Measurements from ENCODE around the gene IQCF5. TPM values are rescaled to one million over a fixed set of nuclear protein-coding genes. Genes with fewer than 3 reads are reported as not detected.

Gene IQCF5
- total and polyA plus RNA-seq, 2 of the 4 experiments (the other 2 are of a cell fraction), result not detected

DNA sequence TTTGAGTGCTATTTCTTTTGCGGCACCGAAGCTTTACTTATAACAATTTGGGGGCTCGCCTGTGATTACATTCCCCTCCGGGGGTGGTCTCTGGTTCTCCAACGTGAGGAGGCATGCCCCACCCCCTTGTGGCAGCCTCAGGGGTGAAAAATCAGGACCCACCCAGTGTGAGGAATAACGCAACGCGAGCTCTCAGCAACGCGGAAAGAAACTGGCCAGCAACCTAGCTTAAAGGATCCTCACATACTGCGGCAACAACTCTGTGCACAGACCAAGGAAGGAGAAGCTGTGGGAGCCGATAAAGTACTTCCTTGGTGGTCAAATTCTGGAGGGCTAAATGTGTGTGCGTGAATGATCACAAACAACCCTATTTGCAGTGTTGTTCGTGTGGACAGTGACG lies 22.0 kb upstream of the IQCF5 start:
- H2AK5ac ChIP-seq (ENCODE audit: low read depth, low read length), result no peak overlapping the region
- H3K4me2 ChIP-seq (ENCODE audit: low read depth, low read length), result no peak overlapping the region
- no peak overlapping the region for H2BK15ac ChIP-seq (ENCODE audit: low read depth, low read length)
- ATAC-seq (ENCODE audit: low read depth) (no peak), DNase-seq (no peak)
- no peak overlapping the region for H3K56ac ChIP-seq (ENCODE audit: extremely low read depth, insufficient read depth, low read length)
- H2AFZ ChIP-seq (replicated peaks; ENCODE audit: low read length, poor library complexity), result no peak overlapping the region
- H3K9me3 ChIP-seq (ENCODE audit: control insufficient read depth, insufficient read depth, low read length), result no peaks in the 10 kb centered on the region
- dilution Hi-C loops (cut with HindIII; ENCODE audit: low sequenced_read_pairs, unreplicated experiment), result no loop called here
- H2BK5ac ChIP-seq (ENCODE audit: low read depth, low read length, poor library complexity, severe bottlenecking), result no peak overlapping the region
- no peaks in the 10 kb centered on the region for H3K79me1 ChIP-seq (ENCODE audit: low read depth in 1 of 2, low read length in 2 of 2)
- no peak overlapping the region for H4K5ac ChIP-seq (ENCODE audit: low read depth, low read length)
- H2BK120ac ChIP-seq (ENCODE audit: low read depth, low read length), result no peak overlapping the region
- no peak overlapping the region for H3K4me3 ChIP-seq (ENCODE audit: insufficient read depth, low read depth, low read length)
- H3K14ac ChIP-seq (replicated peaks; ENCODE audit: low read depth, low read length), result no peak overlapping the region
- in situ Hi-C loops (cut with MboI; ENCODE audit: low sequenced_read_pairs), result no loop called here
- no peak overlapping the region for H4K8ac ChIP-seq (ENCODE audit: low read depth in 2 of 2, low read length in 2 of 2)
- H2BK20ac ChIP-seq (ENCODE audit: low read depth, low read length), result no peak overlapping the region
- H2AK9ac ChIP-seq (replicated peaks; ENCODE audit: low read depth, low read length, poor library complexity), result no peak overlapping the region
- intact Hi-C loops (cut with micrococcal nuclease), result no loop called here
- H3K4me1 ChIP-seq (ENCODE audit: control insufficient read depth, insufficient read depth, low read length), result no peaks in the 10 kb centered on the region
- no peak overlapping the region for H3K4ac ChIP-seq (ENCODE audit: low read depth, low read length)
- TF ChIP-seq CHD1 (IDR thresholded peaks at IDR 0.05; ENCODE audit: low read depth, low read length) (no peak), RAD21 (IDR thresholded peaks at IDR 0.05; ENCODE audit: low read length) (no peak), CEBPB (IDR thresholded peaks at IDR 0.05; ENCODE audit: low read depth, low read length) (no peak), FOS (IDR thresholded peaks at IDR 0.05; ENCODE audit: low read depth, low read length) (no peak), POLR2A (IDR thresholded peaks at IDR 0.05; ENCODE audit: low read depth, low read length) (no peak), SMC3 (IDR thresholded peaks at IDR 0.05; ENCODE audit: low read depth, low read length) (no peak), ELK1 (IDR thresholded peaks at IDR 0.05; ENCODE audit: borderline replicate concordance, low read depth, low read length) (no peak), RFX5 (IDR thresholded peaks at IDR 0.05; ENCODE audit: low read depth, low read length) (no peak), BHLHE40 (IDR thresholded peaks at IDR 0.05; ENCODE audit: low read depth, low read length) (no peak), USF2 (IDR thresholded peaks at IDR 0.05; ENCODE audit: low read depth, low read length) (no peak), MAZ (IDR thresholded peaks at IDR 0.05; ENCODE audit: borderline replicate concordance, low read depth, low read length) (no peak)
- TF ChIP-seq, protein P1, sequence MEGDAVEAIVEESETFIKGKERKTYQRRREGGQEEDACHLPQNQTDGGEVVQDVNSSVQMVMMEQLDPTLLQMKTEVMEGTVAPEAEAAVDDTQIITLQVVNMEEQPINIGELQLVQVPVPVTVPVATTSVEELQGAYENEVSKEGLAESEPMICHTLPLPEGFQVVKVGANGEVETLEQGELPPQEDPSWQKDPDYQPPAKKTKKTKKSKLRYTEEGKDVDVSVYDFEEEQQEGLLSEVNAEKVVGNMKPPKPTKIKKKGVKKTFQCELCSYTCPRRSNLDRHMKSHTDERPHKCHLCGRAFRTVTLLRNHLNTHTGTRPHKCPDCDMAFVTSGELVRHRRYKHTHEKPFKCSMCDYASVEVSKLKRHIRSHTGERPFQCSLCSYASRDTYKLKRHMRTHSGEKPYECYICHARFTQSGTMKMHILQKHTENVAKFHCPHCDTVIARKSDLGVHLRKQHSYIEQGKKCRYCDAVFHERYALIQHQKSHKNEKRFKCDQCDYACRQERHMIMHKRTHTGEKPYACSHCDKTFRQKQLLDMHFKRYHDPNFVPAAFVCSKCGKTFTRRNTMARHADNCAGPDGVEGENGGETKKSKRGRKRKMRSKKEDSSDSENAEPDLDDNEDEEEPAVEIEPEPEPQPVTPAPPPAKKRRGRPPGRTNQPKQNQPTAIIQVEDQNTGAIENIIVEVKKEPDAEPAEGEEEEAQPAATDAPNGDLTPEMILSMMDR (conservative IDR thresholded peaks at IDR 0.05; ENCODE audit: low read depth, low read length), result no peak
- no peak overlapping the region for H3K18ac ChIP-seq (ENCODE audit: low read depth, low read length)
- H3K23ac ChIP-seq (ENCODE audit: low read depth, low read length), result no peak overlapping the region
- H3K27me3 ChIP-seq (ENCODE audit: control insufficient read depth, insufficient read depth, low read length), result peaks cover 3% of the 10 kb centered on the region; the same call in 1 of the 2 replicates
- H4K91ac ChIP-seq (ENCODE audit: insufficient read depth, low read depth, low read length), result no peak overlapping the region
- H4K20me1 ChIP-seq (ENCODE audit: insufficient read depth, low read length), result no peaks in the 10 kb centered on the region
- CTCF ChIA-PET, result no interaction called here
- H3K36me3 ChIP-seq (ENCODE audit: control insufficient read depth, insufficient read depth, low read length), result no peaks in the 10 kb centered on the region
- WGBS, 2 experiments (ENCODE audit: extremely low coverage in 2 of 2, insufficient read length in 1 of 2), result 83% methylated on average over 7 of the region's 15 CpGs; no CpG with 5 or more reads in 1 of the 2 experiments
- no TSS peak for BruUV-seq (replicated peaks)
- no peaks in the 10 kb centered on the region for H3K9me1 ChIP-seq (ENCODE audit: insufficient read depth, low read length)
- no peak overlapping the region for H3K27ac ChIP-seq (ENCODE audit: insufficient read depth, low read length)
- H3K9ac ChIP-seq (ENCODE audit: low read depth, low read length), result no peak overlapping the region
- POLR2A ChIA-PET (ENCODE audit: unreplicated experiment), result no interaction called here
